MG63 (cell line): ENCODE results near the gene OR4S2. TPM values are rescaled to one million over a fixed set of nuclear protein-coding genes. Genes with fewer than 3 reads are reported as not detected.

Source experiments
- DNase-seq: peaks from one replicate; pipeline ENCODE4 v3.0.0-alpha.2; 2020
- H3K27me3 ChIP-seq: fragments of 250-450 bp; sonication (Bioruptor Pico); 2 replicates; pipeline ENCODE4 v1.5.1; 2020; ENCODE audit warnings: mild to moderate bottlenecking, moderate library complexity
- H3K36me3 ChIP-seq: fragments of 250-450 bp; sonication (Bioruptor Pico); 2 replicates; pipeline ENCODE4 v1.5.1; 2020; ENCODE audit warnings: mild to moderate bottlenecking, moderate library complexity
- H3K4me3 ChIP-seq: fragments of 250-450 bp; sonication (Bioruptor Pico); 2 replicates; pipeline ENCODE4 v1.5.1; 2020; ENCODE audit warnings: mild to moderate bottlenecking, moderate library complexity
- H3K9me3 ChIP-seq: fragments of 250-450 bp; sonication (Bioruptor Pico); 2 replicates; pipeline ENCODE4 v1.5.1; 2020; ENCODE audit warnings: mild to moderate bottlenecking, moderate library complexity
- total RNA-seq: library from RNA; depleted of rRNA; stranded (reverse); fragments of >200 nt; shearing (Covaris generic); gene quantifications from 2 replicates; pipeline ENCODE4 v1.2.3, GENCODE V29; 2014; ENCODE audit warnings: low replicate concordance; rRNA removed

The OR4S2 gene, protein sequence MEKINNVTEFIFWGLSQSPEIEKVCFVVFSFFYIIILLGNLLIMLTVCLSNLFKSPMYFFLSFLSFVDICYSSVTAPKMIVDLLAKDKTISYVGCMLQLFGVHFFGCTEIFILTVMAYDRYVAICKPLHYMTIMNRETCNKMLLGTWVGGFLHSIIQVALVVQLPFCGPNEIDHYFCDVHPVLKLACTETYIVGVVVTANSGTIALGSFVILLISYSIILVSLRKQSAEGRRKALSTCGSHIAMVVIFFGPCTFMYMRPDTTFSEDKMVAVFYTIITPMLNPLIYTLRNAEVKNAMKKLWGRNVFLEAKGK
- total RNA-seq, result not detected in 2 replicates

DNA sequence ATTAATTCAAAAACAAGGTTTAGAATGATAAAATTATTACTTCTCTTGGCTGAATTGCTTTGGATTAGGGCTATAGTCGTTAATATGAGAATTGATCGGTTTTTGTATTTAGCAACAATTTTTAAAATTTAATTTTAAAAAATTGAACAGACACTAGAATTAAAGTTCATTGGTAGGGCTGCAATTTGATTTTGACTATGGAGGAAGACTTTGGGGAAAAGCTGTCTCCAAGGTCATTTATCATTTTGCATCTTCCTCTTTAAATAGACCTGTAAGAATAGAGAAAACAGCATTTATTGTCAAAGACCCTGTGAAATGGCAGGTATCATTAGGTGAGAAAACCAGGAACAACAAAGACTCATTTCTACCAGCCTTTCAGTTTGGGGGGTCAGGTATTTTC is at the start of gene OR4S2:
Gene OR4S2 (plus strand): TSS at position 301 of the 400 bp plus-strand sequence. CDS start 2,577 bp downstream, outside the sequence.
- no peak for DNase-seq
- Histone ChIP-seq H3K36me3 (no peaks in the 10 kb centered on the region), H3K27me3 (no peaks in the 10 kb centered on the region)

DNA sequence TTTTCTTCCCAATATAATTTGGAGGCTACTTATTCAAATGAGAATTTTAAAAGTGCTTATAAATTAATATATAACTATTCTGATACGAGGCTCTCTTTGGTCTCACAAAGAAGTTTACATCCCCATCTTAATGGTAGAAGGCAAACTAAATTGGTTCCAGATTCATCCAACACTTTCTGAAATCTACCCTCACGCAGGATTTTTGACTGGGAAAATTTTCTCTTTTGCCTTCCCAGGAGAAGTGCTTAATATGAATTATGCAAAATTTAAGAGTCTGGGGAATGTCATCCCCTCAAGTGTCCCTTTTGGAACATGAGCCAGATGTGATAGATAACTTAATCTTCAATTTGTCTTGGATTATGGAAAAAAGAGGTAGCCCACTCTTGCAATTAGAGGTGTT is 40.6 kb upstream of the OR4S2 start, which contains the start of gene OR4C11:
Gene OR4C11 (minus strand): TSS at position 101 of the 400 bp plus-strand sequence. CDS start 3,272 bp downstream, outside the sequence.
- Histone ChIP-seq H3K9me3 (no peaks in the 10 kb centered on the region), H3K4me3 (no peak within 1 kb of the TSS), H3K36me3 (no peaks in the 10 kb centered on the region), H3K27me3 (no peaks in the 10 kb centered on the region)
- DNase-seq, result no peak

More for the DNA sequence above, at the start of gene OR4S2:
- Histone ChIP-seq H3K4me3 (no peak within 1 kb of the TSS), H3K9me3 (no peaks in the 10 kb centered on the region)

- H3K4me3 ChIP-seq, result no peak overlapping the region
- no peaks in the 10 kb centered on the region for H3K27me3 ChIP-seq
- no peaks in the 10 kb centered on the region for H3K9me3 ChIP-seq
- H3K36me3 ChIP-seq, result no peaks in the 10 kb centered on the region
- no peak for DNase-seq
These were observed 23.6 kb upstream of the OR4S2 start for GRCh38 chr11:55624531-55624930.

- Histone ChIP-seq H3K4me3 (no peak within 1 kb of the TSS), H3K27me3 (no peaks in the 10 kb centered on the region), H3K36me3 (no peaks in the 10 kb centered on the region), H3K9me3 (no peaks in the 10 kb centered on the region)
- DNase-seq, result no peak
These were observed 13.3 kb upstream of the OR4S2 start, which contains the start of gene OR4P4 for GRCh38 chr11:55634813-55635212. TSS of gene OR4P4 (plus strand) at chr11:55635113.

GRCh38 chr11:55652560-55652959 is 4.4 kb downstream of the OR4S2 start:
- H3K4me3 ChIP-seq, result no peak overlapping the region
- no peaks in the 10 kb centered on the region for H3K9me3 ChIP-seq

GRCh38 chr11:55655096-55655495 is 7.0 kb downstream of the OR4S2 start:
- Histone ChIP-seq H3K9me3 (no peaks in the 10 kb centered on the region), H3K36me3 (no peaks in the 10 kb centered on the region), H3K27me3 (no peaks in the 10 kb centered on the region), H3K4me3 (no peak overlapping the region)
- DNase-seq, result no peak

More at GRCh38 chr11:55652560-55652959, 4.4 kb downstream of the OR4S2 start:
- Histone ChIP-seq H3K27me3 (no peaks in the 10 kb centered on the region), H3K36me3 (no peaks in the 10 kb centered on the region)
- DNase-seq, result no peak

DNA sequence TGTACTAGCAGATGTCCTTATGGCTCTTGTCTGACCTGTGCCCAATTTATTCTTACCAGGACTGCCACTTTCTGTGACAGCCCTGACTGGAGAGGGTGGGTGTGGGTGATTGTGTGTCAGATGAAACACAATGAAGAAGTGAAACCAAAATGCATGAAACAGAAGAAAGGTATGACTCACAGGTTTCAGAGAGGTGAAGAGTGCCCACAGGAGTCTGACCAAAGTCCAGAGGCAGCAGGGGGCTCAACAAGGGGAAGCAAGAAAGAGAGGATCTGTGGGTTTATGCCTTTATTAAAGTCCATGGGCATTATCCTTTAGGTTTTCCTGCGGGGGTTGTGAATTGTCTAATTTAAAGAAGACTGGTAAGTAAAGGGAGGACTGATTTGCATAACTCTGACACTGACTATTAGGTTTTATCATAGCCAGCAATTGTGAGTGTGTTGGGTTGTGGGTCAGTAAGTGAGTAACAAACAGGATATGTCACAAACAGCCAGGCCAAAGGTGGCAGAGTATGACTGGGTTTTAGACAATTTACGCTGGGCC is 10.0 kb downstream of the OR4S2 start:
- H3K4me3 ChIP-seq, result no peak overlapping the region
- no peaks in the 10 kb centered on the region for H3K9me3 ChIP-seq
- no peak for DNase-seq
- H3K36me3 ChIP-seq, result no peaks in the 10 kb centered on the region
- H3K27me3 ChIP-seq, result no peaks in the 10 kb centered on the region

DNA sequence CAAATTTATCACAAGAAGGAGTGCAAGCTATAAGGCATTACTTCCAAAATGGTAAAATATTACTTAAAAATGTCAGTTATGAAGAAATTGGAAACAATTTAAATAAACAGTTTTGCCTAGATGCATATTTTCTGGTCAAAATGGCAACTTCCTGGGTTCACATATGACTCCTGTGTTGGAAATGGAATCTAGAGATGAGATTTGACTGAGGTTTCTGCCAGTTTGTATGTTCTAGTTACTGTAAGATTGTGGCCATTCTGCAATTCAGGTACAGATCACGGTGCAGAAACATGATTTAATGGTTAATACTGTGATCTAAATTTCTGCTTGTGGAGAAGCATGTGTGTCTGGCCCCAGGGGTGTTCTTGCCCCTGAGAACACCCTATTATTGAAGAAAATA is 10.5 kb downstream of the OR4S2 start:
- no peaks in the 10 kb centered on the region for H3K27me3 ChIP-seq
- H3K4me3 ChIP-seq, result no peak overlapping the region
- H3K36me3 ChIP-seq, result no peaks in the 10 kb centered on the region
- H3K9me3 ChIP-seq, result no peaks in the 10 kb centered on the region
- DNase-seq, result no peak

DNA sequence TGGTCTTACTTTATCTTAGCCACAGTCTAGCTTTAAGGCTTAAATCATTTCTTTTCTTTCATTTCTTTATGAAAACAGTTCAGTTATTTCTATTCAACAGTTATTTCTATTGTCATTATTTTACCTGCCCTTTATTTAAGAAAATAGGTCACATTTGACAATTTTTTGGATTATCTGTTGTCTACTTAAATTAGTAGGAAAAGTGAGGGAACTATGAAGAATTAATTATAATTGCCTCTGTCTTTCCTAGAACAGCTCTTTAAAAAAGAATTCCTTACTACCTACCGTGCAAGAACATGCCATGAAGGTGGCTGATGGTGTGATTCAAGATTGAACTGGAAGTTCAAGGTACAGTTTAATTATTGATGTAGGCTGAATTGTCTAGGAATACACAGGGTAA is 13.8 kb downstream of the OR4S2 start, which contains the start of gene OR4C6:
Gene OR4C6 (plus strand): TSS at position 301 of the 400 bp plus-strand sequence. CDS start 2,966 bp downstream, outside the sequence.
- H3K27me3 ChIP-seq, result no peaks in the 10 kb centered on the region
- no peaks in the 10 kb centered on the region for H3K36me3 ChIP-seq
- no peak for DNase-seq
- no peaks in the 10 kb centered on the region for H3K9me3 ChIP-seq
- H3K4me3 ChIP-seq, result no peak within 1 kb of the TSS

DNA sequence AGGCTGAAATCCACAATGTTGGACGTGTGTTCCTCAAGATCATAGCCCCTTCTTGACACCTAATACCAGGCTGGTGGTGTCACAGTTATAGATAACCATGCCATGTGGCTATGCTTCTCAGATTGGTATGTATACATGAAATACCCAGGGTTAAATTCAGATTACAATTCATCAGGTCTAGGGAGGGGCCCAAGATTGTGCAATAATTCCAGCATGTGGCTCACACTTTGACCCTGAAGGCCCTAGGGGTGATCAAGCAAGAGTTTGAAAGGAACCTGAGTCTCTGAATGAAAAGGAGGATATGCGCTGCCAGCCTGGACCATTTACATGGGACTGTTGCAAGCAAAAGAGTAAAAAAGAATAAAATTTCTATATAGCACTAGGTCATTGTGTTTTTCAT is 21.2 kb downstream of the OR4S2 start:
- no peak for DNase-seq
- no peaks in the 10 kb centered on the region for H3K27me3 ChIP-seq
- no peak overlapping the region for H3K4me3 ChIP-seq
- H3K36me3 ChIP-seq, result no peaks in the 10 kb centered on the region
- H3K9me3 ChIP-seq, result no peaks in the 10 kb centered on the region

DNA sequence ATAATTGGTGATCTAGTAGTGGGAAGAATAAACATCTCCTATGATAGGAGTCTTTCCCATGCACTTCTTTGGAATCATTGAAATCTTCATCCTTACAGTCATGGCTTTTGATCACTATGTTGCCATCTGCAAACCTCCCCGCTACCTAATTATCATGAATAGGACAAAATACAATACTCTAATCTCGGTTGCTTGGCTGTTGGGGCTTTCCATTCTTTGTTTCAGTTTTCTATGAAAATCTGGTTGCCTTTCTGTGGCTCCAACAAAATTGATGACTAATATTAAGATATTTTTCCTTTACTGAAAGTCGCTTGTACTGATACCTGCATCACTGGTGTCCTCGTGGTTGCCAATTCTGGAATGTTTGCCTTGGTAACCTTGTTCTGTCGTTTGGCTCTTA is 25.7 kb downstream of the OR4S2 start:
- DNase-seq, result no peak
- Histone ChIP-seq H3K36me3 (no peaks in the 10 kb centered on the region), H3K9me3 (no peaks in the 10 kb centered on the region), H3K27me3 (no peaks in the 10 kb centered on the region), H3K4me3 (no peak overlapping the region)

- Histone ChIP-seq H3K36me3 (no peaks in the 10 kb centered on the region), H3K27me3 (no peaks in the 10 kb centered on the region), H3K4me3 (no peak overlapping the region), H3K9me3 (no peaks in the 10 kb centered on the region)
- DNase-seq, result no peak
These were observed 49.7 kb downstream of the OR4S2 start for GRCh38 chr11:55697817-55698216.

- DNase-seq, result no peak
- Histone ChIP-seq H3K36me3 (no peaks in the 10 kb centered on the region), H3K4me3 (no peak overlapping the region), H3K27me3 (no peaks in the 10 kb centered on the region), H3K9me3 (no peaks in the 10 kb centered on the region)
These were observed 53.3 kb downstream of the OR4S2 start for GRCh38 chr11:55701429-55701828.

Other genes with a start within 250 kb of the OR4S2 start
- gene OR4C15, start 93.9 kb upstream of the OR4S2 start, total RNA-seq, result not detected in 2 replicates
- not detected in 2 replicates for gene OR4C16, start 76.2 kb upstream of the OR4S2 start, total RNA-seq
- not detected in 2 replicates for gene OR4C11, start 40.7 kb upstream of the OR4S2 start, total RNA-seq
- gene OR4P4, start 13.2 kb upstream of the OR4S2 start, total RNA-seq, result not detected in 2 replicates
- not detected in 2 replicates for gene OR4C6, start 13.9 kb downstream of the OR4S2 start, total RNA-seq
- not detected in 2 replicates for gene OR5D13, start 125.1 kb downstream of the OR4S2 start, total RNA-seq
- not detected in 2 replicates for gene OR5D14, start 147.2 kb downstream of the OR4S2 start, total RNA-seq
- gene OR5L1, start 163.0 kb downstream of the OR4S2 start, total RNA-seq, result not detected in 2 replicates
- not detected in 2 replicates for gene OR5D18, start 171.3 kb downstream of the OR4S2 start, total RNA-seq
- gene OR5L2, start 178.9 kb downstream of the OR4S2 start, total RNA-seq, result not detected in 2 replicates
- not detected in 2 replicates for gene OR5D16, start 190.4 kb downstream of the OR4S2 start, total RNA-seq
- gene TRIM51, start 235.0 kb downstream of the OR4S2 start, total RNA-seq, result not detected in 2 replicates